ENCODE measurements around the gene CCDC59. TPM values are rescaled to one million over a fixed set of nuclear protein-coding genes. Genes with fewer than 3 reads are reported as not detected.

The CCDC59 gene
- total RNA-seq, 1 experiment from 2014 or later, result 57.0 TPM

DNA sequence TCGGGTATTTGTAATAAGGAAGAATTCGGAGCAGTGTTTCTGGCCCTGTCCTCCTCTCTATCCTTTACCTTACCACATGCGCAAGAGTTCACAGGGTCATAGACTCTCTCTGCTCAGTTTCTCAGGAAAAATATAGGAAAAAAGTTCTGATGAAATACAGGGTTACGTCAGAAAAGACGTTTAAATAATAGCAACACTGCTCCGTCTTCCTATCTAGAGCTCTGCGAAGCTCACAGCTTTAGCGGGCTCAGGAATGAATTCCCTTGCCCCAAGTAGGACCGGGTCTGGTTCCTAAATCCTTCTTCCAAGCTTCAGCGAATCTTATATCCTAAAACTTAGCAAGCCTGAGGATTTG is 365 bp downstream of the CCDC59 start:
- no peak for DNase-seq
- Histone ChIP-seq H3K9me3 (no peaks in the 10 kb centered on the region), H3K4me3 (ENCODE audit: low read depth, low read length) (peak overlapping the region; percentile 84), H3K4me1 (no peaks in the 10 kb centered on the region; the same call in 1 of the 2 replicates), H3K36me3 (ENCODE audit: control insufficient read depth, insufficient read depth, low read length) (no peaks in the 10 kb centered on the region), H3K27me3 (replicated peaks; ENCODE audit: control insufficient read depth, insufficient read depth, low read length) (no peaks in the 10 kb centered on the region)
- peak overlapping the region; percentile 99 for H3K4me3 Mint-ChIP-seq (ENCODE audit: unreplicated experiment)
- H3K36me3 Mint-ChIP-seq (ENCODE audit: insufficient read depth, unreplicated experiment), result peaks cover 41% of the 10 kb centered on the region
- peaks cover 6% of the 10 kb centered on the region for H3K4me1 Mint-ChIP-seq (ENCODE audit: low read depth, unreplicated experiment)
- CTCF ChIA-PET, result interaction anchor here (1.0 kb wide), 1 partner anchor 28 kb away, joined by 4 read pairs; no protein-coding TSS in a partner anchor
- H3K9me3 Mint-ChIP-seq (ENCODE audit: unreplicated experiment), result no peaks in the 10 kb centered on the region
- TF ChIP-seq, protein P1, sequence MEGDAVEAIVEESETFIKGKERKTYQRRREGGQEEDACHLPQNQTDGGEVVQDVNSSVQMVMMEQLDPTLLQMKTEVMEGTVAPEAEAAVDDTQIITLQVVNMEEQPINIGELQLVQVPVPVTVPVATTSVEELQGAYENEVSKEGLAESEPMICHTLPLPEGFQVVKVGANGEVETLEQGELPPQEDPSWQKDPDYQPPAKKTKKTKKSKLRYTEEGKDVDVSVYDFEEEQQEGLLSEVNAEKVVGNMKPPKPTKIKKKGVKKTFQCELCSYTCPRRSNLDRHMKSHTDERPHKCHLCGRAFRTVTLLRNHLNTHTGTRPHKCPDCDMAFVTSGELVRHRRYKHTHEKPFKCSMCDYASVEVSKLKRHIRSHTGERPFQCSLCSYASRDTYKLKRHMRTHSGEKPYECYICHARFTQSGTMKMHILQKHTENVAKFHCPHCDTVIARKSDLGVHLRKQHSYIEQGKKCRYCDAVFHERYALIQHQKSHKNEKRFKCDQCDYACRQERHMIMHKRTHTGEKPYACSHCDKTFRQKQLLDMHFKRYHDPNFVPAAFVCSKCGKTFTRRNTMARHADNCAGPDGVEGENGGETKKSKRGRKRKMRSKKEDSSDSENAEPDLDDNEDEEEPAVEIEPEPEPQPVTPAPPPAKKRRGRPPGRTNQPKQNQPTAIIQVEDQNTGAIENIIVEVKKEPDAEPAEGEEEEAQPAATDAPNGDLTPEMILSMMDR (IDR thresholded peaks at IDR 0.05; ENCODE audit: insufficient read depth in 1 of 2, low read depth in 1 of 2, low read length in 1 of 2, severe bottlenecking in 1 of 2, unreplicated experiment in 1 of 2), result no peak
- POLR2A ChIA-PET, result interaction anchor here (1.2 kb wide), 1 partner anchor 268 kb away, joined by 4 read pairs; no protein-coding TSS in a partner anchor
- TSS peak; percentile 48 for BruUV-seq (replicated peaks)
- H3K27ac Mint-ChIP-seq (ENCODE audit: unreplicated experiment), result peak overlapping the region; percentile 100
- H3K27me3 Mint-ChIP-seq (ENCODE audit: insufficient read depth, unreplicated experiment), result no peaks in the 10 kb centered on the region
- intact Hi-C loops (cut with micrococcal nuclease; ENCODE audit: unreplicated experiment), result loop anchor here (1.0 kb wide), 1 partner anchor 714 kb away; no protein-coding TSS in a partner anchor

DNA sequence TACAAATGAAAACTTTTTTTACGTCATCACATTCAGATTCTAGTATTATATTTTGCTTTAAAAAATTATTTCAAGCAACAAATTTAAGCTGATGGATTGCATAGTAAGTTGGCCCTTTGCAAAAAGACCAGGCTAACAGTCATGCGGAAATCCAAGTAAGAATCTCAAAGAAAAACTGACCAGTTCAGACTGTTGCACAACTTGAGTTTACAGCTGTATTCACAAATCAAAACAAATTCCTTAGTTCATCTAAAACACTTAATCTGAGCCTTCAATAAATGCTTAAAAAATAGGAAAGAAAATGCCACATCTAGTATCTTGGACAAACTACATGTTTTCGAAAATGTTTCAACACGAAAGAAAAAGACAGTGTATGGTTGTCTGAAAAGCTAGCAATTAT is 847 bp downstream of the CCDC59 start:
- peaks cover 41% of the 10 kb centered on the region for H3K36me3 Mint-ChIP-seq (ENCODE audit: insufficient read depth, unreplicated experiment)
- H3K4me1 Mint-ChIP-seq (ENCODE audit: low read depth, unreplicated experiment), result peaks cover 6% of the 10 kb centered on the region
- peak overlapping the region; percentile 84 for H3K4me3 ChIP-seq (ENCODE audit: low read depth, low read length)
- TF ChIP-seq, protein P1 (IDR thresholded peaks at IDR 0.05; ENCODE audit: insufficient read depth in 1 of 2, low read depth in 1 of 2, low read length in 1 of 2, severe bottlenecking in 1 of 2, unreplicated experiment in 1 of 2), result no peak
- H3K27me3 ChIP-seq (replicated peaks; ENCODE audit: control insufficient read depth, insufficient read depth, low read length), result no peaks in the 10 kb centered on the region
- H3K9me3 ChIP-seq, result no peaks in the 10 kb centered on the region
- peak overlapping the region; percentile 100 for H3K27ac Mint-ChIP-seq (ENCODE audit: unreplicated experiment)
- peak overlapping the region; percentile 99 for H3K4me3 Mint-ChIP-seq (ENCODE audit: unreplicated experiment)
- ChIA-PET CTCF (no interaction called here), POLR2A (no interaction called here)
- H3K36me3 ChIP-seq (ENCODE audit: control insufficient read depth, insufficient read depth, low read length), result no peaks in the 10 kb centered on the region
- no TSS peak for BruUV-seq (replicated peaks)
- no peak for DNase-seq
- H3K27me3 Mint-ChIP-seq (ENCODE audit: insufficient read depth, unreplicated experiment), result no peaks in the 10 kb centered on the region
- H3K9me3 Mint-ChIP-seq (ENCODE audit: unreplicated experiment), result no peaks in the 10 kb centered on the region
- H3K4me1 ChIP-seq, result no peaks in the 10 kb centered on the region; the same call in 1 of the 2 replicates
- intact Hi-C loops (cut with micrococcal nuclease; ENCODE audit: unreplicated experiment), result no loop called here

DNA sequence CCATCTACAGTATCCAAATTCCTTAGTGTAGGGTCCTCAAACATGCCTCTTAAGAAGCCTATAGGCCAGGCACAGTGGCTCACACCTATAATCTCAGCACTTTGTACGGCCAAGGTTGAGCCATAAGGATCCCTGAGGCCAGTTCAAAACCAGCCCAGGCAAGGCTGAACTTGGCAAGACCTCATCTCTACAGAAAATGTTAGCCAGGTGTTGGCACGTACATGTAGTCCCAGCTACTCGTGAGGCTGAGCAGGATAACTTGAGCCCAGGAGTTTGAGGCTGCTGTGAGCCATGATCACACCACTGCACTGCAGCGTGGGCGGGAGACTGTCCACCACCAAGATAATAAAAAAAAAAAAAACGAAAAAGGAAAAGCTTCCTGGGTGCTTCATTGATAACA is 6.8 kb downstream of the CCDC59 start:
- no peak for DNase-seq
- CTCF ChIA-PET, result no interaction called here
- no peaks in the 10 kb centered on the region for H3K4me1 Mint-ChIP-seq (ENCODE audit: low read depth, unreplicated experiment)
- H3K27ac Mint-ChIP-seq (ENCODE audit: unreplicated experiment), result no peak overlapping the region
- Histone ChIP-seq H3K4me1 (no peaks in the 10 kb centered on the region; the same call in 1 of the 2 replicates), H3K9me3 (no peaks in the 10 kb centered on the region), H3K27me3 (replicated peaks; ENCODE audit: control insufficient read depth, insufficient read depth, low read length) (no peaks in the 10 kb centered on the region), H3K4me3 (ENCODE audit: low read depth, low read length) (no peak overlapping the region), H3K36me3 (ENCODE audit: control insufficient read depth, insufficient read depth, low read length) (peaks cover 2% of the 10 kb centered on the region; the same call in 1 of the 2 replicates)
- POLR2A ChIA-PET, result no interaction called here
- no peaks in the 10 kb centered on the region for H3K27me3 Mint-ChIP-seq (ENCODE audit: insufficient read depth, unreplicated experiment)
- TF ChIP-seq, protein P1 (IDR thresholded peaks at IDR 0.05; ENCODE audit: insufficient read depth in 1 of 2, low read depth in 1 of 2, low read length in 1 of 2, severe bottlenecking in 1 of 2, unreplicated experiment in 1 of 2), result no peak
- no TSS peak for BruUV-seq (replicated peaks)
- intact Hi-C loops (cut with micrococcal nuclease; ENCODE audit: unreplicated experiment), result no loop called here
- peaks cover 25% of the 10 kb centered on the region for H3K36me3 Mint-ChIP-seq (ENCODE audit: insufficient read depth, unreplicated experiment)
- no peaks in the 10 kb centered on the region for H3K9me3 Mint-ChIP-seq (ENCODE audit: unreplicated experiment)
- no peak overlapping the region for H3K4me3 Mint-ChIP-seq (ENCODE audit: unreplicated experiment)

Measured in Caco-2 (cell line).